Thoracic aorta (tissue), 2 donors: ENCODE measurements around the gene MAML3. TPM values are rescaled to one million over a fixed set of nuclear protein-coding genes. Genes with fewer than 3 reads are reported as not detected.

ENCODE experiments used
- ATAC-seq: fragments of 150-250 bp; one replicate; pipeline ENCODE4 v1.8.0; 2017; ENCODE audit warnings: low read depth; ENCODE audit not compliant: insufficient number of reproducible peaks, low FRiP score
- DNase-seq: peaks from one replicate; pipeline ENCODE4 v3.0.0-alpha.2; 2020; ENCODE audit warnings: low spot score
- H3K27ac ChIP-seq, 2 donors: fragments of 200-600 bp; sonication (generic); 1 replicate in 1 of 2; 2 replicates in 1 of 2; pipeline ENCODE4 v1.5.1; 2016; ENCODE audit warnings: mild to moderate bottlenecking in 2 of 2, moderate library complexity in 2 of 2
- H3K27me3 ChIP-seq: fragments of 200-600 bp; sonication (generic); replicated peaks from 2 replicates; pipeline ENCODE4 v1.6.0; 2016; ENCODE audit warnings: mild to moderate bottlenecking; ENCODE audit not compliant: insufficient read depth
- H3K36me3 ChIP-seq: fragments of 200-600 bp; sonication (generic); one replicate; pipeline ENCODE4 v1.5.1; 2016
- H3K4me1 ChIP-seq, 2 donors: fragments of 200-600 bp; sonication (generic); 1 replicate in 1 of 2; 2 replicates in 1 of 2; pipeline versions ENCODE4 v1.5.1 to v1.6.0; 2016; ENCODE audit warnings: low read depth in 2 of 2, mild to moderate bottlenecking in 1 of 2; ENCODE audit not compliant: control insufficient read depth in 1 of 2
- H3K4me3 ChIP-seq: fragments of 200-600 bp; sonication (generic); 2 replicates; pipeline ENCODE4 v1.5.1; 2016; ENCODE audit warnings: mild to moderate bottlenecking
- H3K9me3 ChIP-seq: fragments of 200-600 bp; sonication (generic); 2 replicates; pipeline ENCODE4 v1.5.1; 2016
- CTCF ChIP-seq: fragments of 200-600 bp; sonication (generic); IDR thresholded peaks from one replicate; pipeline ENCODE4 v1.5.1; 2019; ENCODE audit warnings: antibody characterized with exemption
- total RNA-seq, 2 donors: library from RNA; depleted of rRNA; stranded (reverse); fragments of >200 nt; gene quantifications; one replicate each; pipeline versions ENCODE4 v1.1.0 to v1.2.3, GENCODE V29; 2016

Gene MAML3
- total RNA-seq, 2 donors from 2014 or later: 7.3 to 14.1 TPM

- Histone ChIP-seq H3K36me3 (no peaks in the 10 kb centered on the region), H3K4me3 (no peak overlapping the region), H3K4me1 (peaks cover 8 to 15% of the 10 kb centered on the region in 2 donors), H3K27ac (no peak overlapping the region), H3K9me3 (no peaks in the 10 kb centered on the region), H3K27me3 (no peaks in the 10 kb centered on the region)
- no peak for ATAC-seq
- TF ChIP-seq CTCF: no peak
- no peak for DNase-seq
These were observed 346.5 kb downstream of the MAML3 start for GRCh38 chr4:139807483-139807882.

- Histone ChIP-seq H3K27me3 (no peaks in the 10 kb centered on the region), H3K36me3 (no peaks in the 10 kb centered on the region), H3K27ac (no peak overlapping the region), H3K4me1 (peaks cover 8 to 12% of the 10 kb centered on the region in 2 donors), H3K9me3 (no peaks in the 10 kb centered on the region), H3K4me3 (no peak overlapping the region)
- no peak for ATAC-seq
- no peak for TF ChIP-seq CTCF
- no peak for DNase-seq
These were observed 347.1 kb downstream of the MAML3 start for GRCh38 chr4:139806929-139807328.

- H3K27ac ChIP-seq: no peak overlapping the region
- H3K4me1 ChIP-seq: peaks cover 8 to 10% of the 10 kb centered on the region in 2 donors
- no peak overlapping the region for H3K4me3 ChIP-seq
- ATAC-seq (no peak), DNase-seq (no peak)
- no peaks in the 10 kb centered on the region for H3K27me3 ChIP-seq
- H3K9me3 ChIP-seq: no peaks in the 10 kb centered on the region
- TF ChIP-seq CTCF: no peak
- no peaks in the 10 kb centered on the region for H3K36me3 ChIP-seq
These were observed 351.1 kb downstream of the MAML3 start for GRCh38 chr4:139802931-139803330.

- no peak for DNase-seq
- H3K27me3 ChIP-seq: no peaks in the 10 kb centered on the region
- H3K36me3 ChIP-seq: no peaks in the 10 kb centered on the region
- peaks cover 8 to 10% of the 10 kb centered on the region in 2 donors for H3K4me1 ChIP-seq
- ATAC-seq: no peak
- TF ChIP-seq CTCF: no peak
- H3K4me3 ChIP-seq: no peak overlapping the region
- H3K9me3 ChIP-seq: no peaks in the 10 kb centered on the region
- no peak overlapping the region for H3K27ac ChIP-seq
These were observed 351.5 kb downstream of the MAML3 start for GRCh38 chr4:139802488-139802887.

- Histone ChIP-seq H3K27ac (no peak overlapping the region), H3K27me3 (no peaks in the 10 kb centered on the region), H3K36me3 (no peaks in the 10 kb centered on the region), H3K4me1 (peaks cover 8 to 10% of the 10 kb centered on the region in 2 donors), H3K4me3 (no peak overlapping the region), H3K9me3 (no peaks in the 10 kb centered on the region)
- DNase-seq (no peak), ATAC-seq (no peak)
- no peak for TF ChIP-seq CTCF
These were observed 352.1 kb downstream of the MAML3 start for GRCh38 chr4:139801895-139802294.
